ENCODE data around the gene OR2H2. TPM values are rescaled to one million over a fixed set of nuclear protein-coding genes. Genes with fewer than 3 reads are reported as not detected.

Gene OR2H2
- total RNA-seq, 3 donors from 2014 or later: not detected

DNA sequence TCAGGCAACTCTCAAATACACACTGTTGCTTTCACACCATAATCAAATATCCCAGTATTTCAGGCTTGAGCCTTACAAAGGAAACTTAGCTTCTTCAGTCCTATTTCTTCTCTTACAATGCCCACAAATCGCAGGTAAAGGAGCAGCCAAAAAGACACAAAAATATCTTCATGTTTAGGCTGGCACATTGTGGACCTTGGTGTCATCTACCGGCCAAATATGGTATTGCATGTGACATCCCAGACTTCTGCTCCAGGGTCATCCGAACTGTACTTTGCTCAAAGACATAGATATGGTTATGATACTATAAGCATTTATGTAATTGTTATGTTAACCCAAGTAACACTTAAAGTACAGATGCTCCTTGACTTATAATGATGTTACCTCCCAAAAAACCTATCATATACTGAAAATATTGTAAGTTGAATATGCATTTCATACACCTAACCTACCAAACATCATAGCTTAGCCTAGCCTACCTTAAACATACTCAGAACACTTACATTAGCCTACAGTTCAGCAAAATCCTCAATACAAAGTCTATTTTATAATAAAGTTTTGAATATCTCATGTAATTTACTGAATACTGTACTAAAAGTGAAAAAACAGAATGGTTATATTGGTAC, 4.6 kb downstream of the OR2H2 start:
- DNase-seq (ENCODE audit: low spot score in 2 of 2): peak in 1 of 2 donors; percentile 37
- no peaks in the 10 kb centered on the region for H3K36me3 ChIP-seq
- TF ChIP-seq, protein P1, sequence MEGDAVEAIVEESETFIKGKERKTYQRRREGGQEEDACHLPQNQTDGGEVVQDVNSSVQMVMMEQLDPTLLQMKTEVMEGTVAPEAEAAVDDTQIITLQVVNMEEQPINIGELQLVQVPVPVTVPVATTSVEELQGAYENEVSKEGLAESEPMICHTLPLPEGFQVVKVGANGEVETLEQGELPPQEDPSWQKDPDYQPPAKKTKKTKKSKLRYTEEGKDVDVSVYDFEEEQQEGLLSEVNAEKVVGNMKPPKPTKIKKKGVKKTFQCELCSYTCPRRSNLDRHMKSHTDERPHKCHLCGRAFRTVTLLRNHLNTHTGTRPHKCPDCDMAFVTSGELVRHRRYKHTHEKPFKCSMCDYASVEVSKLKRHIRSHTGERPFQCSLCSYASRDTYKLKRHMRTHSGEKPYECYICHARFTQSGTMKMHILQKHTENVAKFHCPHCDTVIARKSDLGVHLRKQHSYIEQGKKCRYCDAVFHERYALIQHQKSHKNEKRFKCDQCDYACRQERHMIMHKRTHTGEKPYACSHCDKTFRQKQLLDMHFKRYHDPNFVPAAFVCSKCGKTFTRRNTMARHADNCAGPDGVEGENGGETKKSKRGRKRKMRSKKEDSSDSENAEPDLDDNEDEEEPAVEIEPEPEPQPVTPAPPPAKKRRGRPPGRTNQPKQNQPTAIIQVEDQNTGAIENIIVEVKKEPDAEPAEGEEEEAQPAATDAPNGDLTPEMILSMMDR (IDR thresholded peaks at IDR 0.05): peak; percentile 93 to 99 (median 94)
- TF ChIP-seq POLR2A (IDR thresholded peaks at IDR 0.05): no peak
- H3K27ac ChIP-seq: no peak overlapping the region
- intact Hi-C loops (cut with DNase I; ENCODE audit: low total_unique reads): loop anchor here (10.0 kb wide), 1 partner anchor 665 kb away; the partner anchor contains the start of gene TRIM27
- peaks cover 0 to 5% of the 10 kb centered on the region in 2 donors for H3K27me3 ChIP-seq
- H3K4me1 ChIP-seq: no peaks in the 10 kb centered on the region
- no peaks in the 10 kb centered on the region for H3K9me3 ChIP-seq
- H3K4me3 ChIP-seq: no peak overlapping the region

DNA sequence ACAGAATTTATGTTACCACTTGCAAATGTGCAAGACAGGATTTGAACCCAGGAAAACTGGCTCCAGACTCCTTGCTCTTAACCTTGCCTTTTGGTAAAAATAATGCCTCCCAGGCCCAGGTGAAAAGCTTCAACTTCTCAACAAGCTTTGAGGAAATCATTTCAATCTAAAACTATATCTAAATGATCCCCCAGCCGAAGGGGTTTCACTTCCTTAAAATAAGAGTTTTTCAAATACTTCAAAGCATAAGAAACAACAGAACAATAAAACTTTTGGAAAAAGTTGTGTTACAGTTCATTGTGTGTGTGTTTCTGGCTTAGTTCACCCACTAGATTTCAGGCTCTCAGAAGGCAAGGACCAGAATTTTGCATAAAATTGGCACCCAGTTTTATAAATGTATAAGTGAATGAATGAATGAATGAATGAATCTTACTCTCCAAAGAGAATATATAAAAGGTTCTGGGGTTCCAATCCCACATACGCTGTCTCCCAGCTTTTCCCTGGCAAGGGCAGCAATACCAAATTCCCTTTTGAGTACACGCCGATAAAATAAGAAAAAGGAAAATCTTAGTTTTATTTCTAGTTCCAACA, 5.4 kb downstream of the OR2H2 start:
- no peak for TF ChIP-seq POLR2AphosphoS5 (IDR thresholded peaks at IDR 0.05)
- TF ChIP-seq, protein P1 (IDR thresholded peaks at IDR 0.05): no peak
- no peak for TF ChIP-seq POLR2A (IDR thresholded peaks at IDR 0.05)
- no peak overlapping the region for H3K4me3 ChIP-seq

DNA sequence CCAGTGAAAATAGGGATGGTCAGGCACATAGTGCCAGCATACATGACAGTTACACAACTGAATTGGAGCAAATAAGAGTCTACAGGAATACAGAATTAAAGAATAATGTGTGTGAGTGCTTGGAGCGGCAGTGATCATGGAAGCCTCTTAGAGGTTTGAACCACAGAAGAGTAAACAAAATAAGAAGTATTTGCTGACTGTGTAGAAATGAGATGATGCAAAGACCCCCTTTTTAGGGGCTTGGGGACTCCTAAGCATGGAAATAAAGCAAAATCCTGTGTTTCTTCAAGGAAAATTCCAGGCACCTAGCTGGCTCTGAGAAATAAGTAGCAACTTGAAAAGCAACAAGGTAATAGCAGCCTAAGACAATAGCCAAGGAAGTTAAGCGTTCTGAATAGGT, 6.8 kb downstream of the OR2H2 start:
- DNase-seq (ENCODE audit: low spot score in 2 of 2): no peak
- no peak for TF ChIP-seq POLR2A (IDR thresholded peaks at IDR 0.05)
- TF ChIP-seq, protein P1 (IDR thresholded peaks at IDR 0.05): no peak
- no peak for TF ChIP-seq POLR2AphosphoS5 (IDR thresholded peaks at IDR 0.05)
- H3K36me3 ChIP-seq: no peaks in the 10 kb centered on the region
- H3K4me3 ChIP-seq: no peak overlapping the region
- H3K27ac ChIP-seq: no peak overlapping the region
- H3K4me1 ChIP-seq: no peaks in the 10 kb centered on the region
- intact Hi-C loops (cut with DNase I; ENCODE audit: low total_unique reads): loop anchor here (10.0 kb wide), 1 partner anchor 667 kb away; the partner anchor contains the start of gene TRIM27
- H3K9me3 ChIP-seq: no peaks in the 10 kb centered on the region
- H3K27me3 ChIP-seq: peaks cover 0 to 5% of the 10 kb centered on the region in 2 donors

More for the DNA sequence above, 5.4 kb downstream of the OR2H2 start:
- no peaks in the 10 kb centered on the region for H3K36me3 ChIP-seq
- H3K27ac ChIP-seq: no peak overlapping the region
- DNase-seq (ENCODE audit: low spot score in 2 of 2): no peak
- H3K27me3 ChIP-seq: peaks cover 0 to 5% of the 10 kb centered on the region in 2 donors
- no peaks in the 10 kb centered on the region for H3K4me1 ChIP-seq
- H3K9me3 ChIP-seq: no peaks in the 10 kb centered on the region
- intact Hi-C loops (cut with DNase I; ENCODE audit: low total_unique reads): loop anchor here (10.0 kb wide), 1 partner anchor 666 kb away; the partner anchor contains the start of gene TRIM27

GRCh38 chr6:29593199-29593855, 8.4 kb downstream of the OR2H2 start:
- no peak for DNase-seq (ENCODE audit: low spot score in 2 of 2)
- no peak overlapping the region for H3K4me3 ChIP-seq
- intact Hi-C loops (cut with DNase I; ENCODE audit: low total_unique reads): loop anchor here (10.0 kb wide), 1 partner anchor 669 kb away; the partner anchor contains the start of gene TRIM27
- TF ChIP-seq, protein P1 (IDR thresholded peaks at IDR 0.05): no peak
- TF ChIP-seq POLR2AphosphoS5 (IDR thresholded peaks at IDR 0.05) (no peak), POLR2A (IDR thresholded peaks at IDR 0.05) (no peak)
- no peaks in the 10 kb centered on the region for H3K36me3 ChIP-seq
- H3K27me3 ChIP-seq: peaks cover 0 to 5% of the 10 kb centered on the region in 2 donors
- H3K27ac ChIP-seq: no peak overlapping the region
- no peaks in the 10 kb centered on the region for H3K9me3 ChIP-seq
- H3K4me1 ChIP-seq: no peaks in the 10 kb centered on the region
